Measurements from ENCODE around the gene CHRM4. TPM values are rescaled to one million over a fixed set of nuclear protein-coding genes. Genes with fewer than 3 reads are reported as not detected.

CHRM4 gene
- 1.6 TPM for total RNA-seq

DNA sequence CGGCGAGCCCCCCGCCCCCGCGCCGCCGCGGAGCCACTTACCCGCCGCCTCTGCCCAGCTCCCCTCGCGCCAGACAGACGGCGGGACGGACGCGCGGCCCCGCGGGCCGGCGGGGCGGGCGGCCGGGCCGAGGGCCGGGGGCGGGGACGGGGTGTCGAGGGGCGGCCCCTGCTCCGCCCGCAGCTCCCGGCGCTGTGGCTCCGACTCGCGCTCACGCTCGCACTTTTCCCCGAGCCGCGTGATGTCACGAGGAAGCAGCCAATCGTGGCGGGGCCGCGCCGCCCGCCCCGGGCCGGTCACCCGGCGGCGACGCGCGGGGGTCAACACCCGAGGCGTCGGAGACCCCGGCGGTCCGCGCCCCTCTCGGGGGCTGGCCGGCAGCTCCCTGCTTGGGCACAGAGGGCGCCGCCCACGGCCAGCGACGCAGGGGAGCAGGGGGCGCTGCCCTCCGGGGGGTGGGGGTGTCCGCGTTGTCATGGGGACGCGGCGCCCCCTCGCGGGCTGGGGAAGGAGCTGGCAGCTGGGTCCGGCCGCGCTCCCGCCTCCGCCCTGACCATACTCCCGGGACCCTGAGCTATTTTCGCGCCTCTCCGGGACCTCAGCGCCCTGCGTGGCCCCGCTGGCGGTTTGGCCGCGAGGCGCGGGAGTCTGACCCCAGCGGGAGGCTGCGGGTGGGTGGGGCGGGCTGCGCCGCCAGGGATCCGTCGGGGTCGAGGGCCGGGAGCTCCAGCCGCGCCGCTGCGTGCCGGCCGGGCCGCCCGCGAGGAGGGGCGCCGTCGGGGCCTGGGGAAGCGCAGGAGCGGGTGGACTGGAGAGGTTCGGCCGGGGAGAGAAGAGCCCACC, at the start of gene CHRM4:
CHRM4 (minus strand) TSS at position 199 of the 843 bp plus-strand sequence. CDS start 5,219 bp downstream, outside the sequence.
- DNase-seq (ENCODE audit: low read depth in 2 of 3, low spot score in 2 of 3): no peak

- DNase-seq (ENCODE audit: low read depth in 2 of 3, low spot score in 2 of 3): no peak
Observed at GRCh38 chr11:46438211-46438610, 46.6 kb upstream of the CHRM4 start.

DNA sequence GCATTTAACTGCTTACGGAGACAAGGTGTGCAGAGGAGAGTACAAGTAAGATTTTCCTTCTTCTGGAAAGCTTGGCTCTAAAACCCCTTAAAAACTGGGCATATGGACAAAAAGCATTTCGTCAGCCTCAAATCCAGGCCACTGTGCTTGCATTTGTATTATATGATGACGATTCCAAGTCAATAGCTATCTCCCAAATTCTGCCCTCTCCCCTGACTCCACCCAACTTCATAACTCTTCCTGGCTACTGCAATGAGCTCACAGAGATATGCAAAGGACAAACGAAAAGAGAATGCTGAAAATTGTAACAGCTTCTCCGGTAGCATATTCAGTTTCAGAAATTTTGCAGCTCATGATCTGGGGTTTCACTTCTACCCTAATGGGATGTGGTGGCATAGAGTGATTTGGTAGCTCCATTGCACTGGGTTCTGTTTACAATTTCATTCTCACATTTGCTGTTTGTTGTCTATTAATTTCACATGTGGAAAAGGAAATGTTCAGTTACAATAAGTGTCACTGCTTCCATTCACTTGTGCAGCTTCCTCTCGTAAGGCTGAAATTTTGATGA, 45.6 kb upstream of the CHRM4 start:
- DNase-seq (ENCODE audit: low read depth in 2 of 3, low spot score in 2 of 3): no peak

DNA sequence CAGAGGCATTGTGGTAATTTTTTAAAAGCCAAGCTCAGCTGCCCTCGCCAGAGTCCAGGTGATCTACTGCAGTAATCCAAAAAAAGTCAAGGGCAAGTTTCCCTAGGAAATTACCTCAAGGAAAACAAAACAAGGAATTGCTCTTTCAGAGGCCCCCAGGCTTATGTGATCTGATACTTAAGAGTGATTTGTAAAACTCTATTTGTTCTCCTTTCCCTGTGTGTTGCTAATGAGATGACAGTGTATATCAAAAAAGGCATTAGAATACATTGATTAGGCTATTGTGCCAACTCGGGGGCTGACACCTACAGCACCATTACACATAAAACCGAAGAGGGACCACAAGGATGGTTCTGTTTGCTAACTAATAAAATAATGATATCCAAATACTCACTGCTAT, 44.5 kb upstream of the CHRM4 start:
- no peak for DNase-seq (ENCODE audit: low read depth in 2 of 3, low spot score in 2 of 3)

GRCh38 chr11:46435679-46436078, 44.1 kb upstream of the CHRM4 start:
- no peak for DNase-seq (ENCODE audit: low read depth in 2 of 3, low spot score in 2 of 3)

- no peak for DNase-seq (ENCODE audit: low read depth in 2 of 3, low spot score in 2 of 3)
Observed at GRCh38 chr11:46431211-46431610, 39.6 kb upstream of the CHRM4 start.

DNA sequence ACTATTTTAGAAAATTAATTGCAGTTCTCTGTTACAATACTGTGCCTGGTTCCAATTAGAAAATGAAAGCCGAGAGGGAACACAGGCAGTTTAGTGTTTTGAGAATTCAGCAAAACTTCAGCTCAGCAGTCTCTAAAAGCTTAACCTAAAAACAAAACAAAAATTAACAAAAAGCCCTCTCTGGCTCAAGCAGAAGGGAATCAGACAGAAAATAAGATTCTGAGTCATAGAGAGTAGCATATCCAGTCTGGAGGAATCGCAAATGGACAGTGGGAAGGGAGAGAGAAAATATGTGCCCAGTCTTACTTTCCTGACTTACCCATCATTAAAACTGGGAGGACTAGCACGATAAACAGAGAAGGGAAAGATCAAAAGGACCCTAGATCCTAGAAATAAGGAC, 38.1 kb upstream of the CHRM4 start:
- no peak for DNase-seq (ENCODE audit: low read depth in 2 of 3, low spot score in 2 of 3)

- no peak for DNase-seq (ENCODE audit: low read depth in 2 of 3, low spot score in 2 of 3)
Observed at GRCh38 chr11:46427364-46427763, 35.8 kb upstream of the CHRM4 start.

- DNase-seq (ENCODE audit: low read depth in 2 of 3, low spot score in 2 of 3): peak in 1 of 3 donors; percentile 21
Observed at GRCh38 chr11:46426233-46426991, 34.8 kb upstream of the CHRM4 start.

- no peak for DNase-seq (ENCODE audit: low read depth in 2 of 3, low spot score in 2 of 3)
Observed at GRCh38 chr11:46422588-46422987, 31.0 kb upstream of the CHRM4 start.

- no peak for DNase-seq (ENCODE audit: low read depth in 2 of 3, low spot score in 2 of 3)
Observed at GRCh38 chr11:46421257-46421880, 29.8 kb upstream of the CHRM4 start.

GRCh38 chr11:46420513-46420912, 28.9 kb upstream of the CHRM4 start:
- DNase-seq (ENCODE audit: low read depth in 2 of 3, low spot score in 2 of 3): no peak

GRCh38 chr11:46418751-46419150, 27.2 kb upstream of the CHRM4 start:
- no peak for DNase-seq (ENCODE audit: low read depth in 2 of 3, low spot score in 2 of 3)

DNA sequence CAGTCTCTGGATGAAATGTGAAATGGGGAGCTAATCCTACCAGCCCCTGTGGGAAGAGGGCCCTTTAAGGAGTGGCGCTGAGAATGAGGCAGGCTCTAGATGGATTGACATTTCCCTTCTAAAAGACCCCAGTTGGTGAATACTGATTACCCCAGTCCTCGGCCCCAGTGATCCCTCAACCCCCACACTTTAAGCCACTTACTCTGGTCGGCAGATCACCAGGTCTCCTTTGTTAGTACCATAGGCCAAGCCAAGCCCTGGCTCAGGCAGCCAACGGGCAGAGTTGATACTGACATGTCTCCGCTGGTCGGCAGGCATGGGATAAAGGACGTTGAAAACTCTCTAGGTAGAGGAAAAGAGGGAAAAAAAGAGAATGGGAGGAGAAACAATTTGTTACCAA, 26.1 kb upstream of the CHRM4 start:
- no peak for DNase-seq (ENCODE audit: low read depth in 2 of 3, low spot score in 2 of 3)

DNA sequence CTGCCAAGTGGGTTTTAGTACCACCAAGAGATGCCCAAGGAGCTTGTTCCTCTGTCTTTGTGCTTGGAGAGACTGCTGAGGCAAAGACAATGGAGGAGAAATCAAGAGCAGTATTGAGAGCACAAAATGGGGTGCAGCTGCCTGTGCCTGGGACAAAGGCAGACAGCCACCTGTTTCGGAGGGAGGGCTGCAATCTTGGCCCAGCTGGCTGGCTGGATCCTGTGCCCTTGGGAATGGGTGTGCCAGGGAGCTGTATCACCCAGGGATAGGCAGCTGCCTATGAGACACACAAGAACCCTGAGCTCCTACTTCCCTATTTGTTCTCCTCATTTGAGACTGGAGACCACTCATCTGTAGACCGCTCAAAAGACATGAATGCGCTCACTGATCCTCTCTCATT, 23.3 kb upstream of the CHRM4 start:
- no peak for DNase-seq (ENCODE audit: low read depth in 2 of 3, low spot score in 2 of 3)

DNA sequence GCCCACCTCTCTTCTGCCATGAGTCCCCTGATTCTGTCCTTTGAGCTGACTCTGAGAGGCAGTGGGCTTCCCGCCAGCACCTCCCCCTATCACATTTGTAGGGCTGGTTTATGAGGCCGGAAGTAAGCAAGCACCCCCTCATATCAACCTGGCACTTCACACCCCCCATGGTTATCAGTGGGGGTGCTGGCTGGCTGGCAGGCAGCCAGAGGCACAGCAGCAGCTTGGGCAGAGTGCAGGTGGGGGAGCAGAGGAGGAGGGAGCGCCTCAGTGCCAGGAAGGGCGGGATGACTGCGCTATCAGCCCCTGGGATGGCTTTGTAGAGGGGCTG, 22.9 kb upstream of the CHRM4 start:
- no peak for DNase-seq (ENCODE audit: low read depth in 2 of 3, low spot score in 2 of 3)

DNA sequence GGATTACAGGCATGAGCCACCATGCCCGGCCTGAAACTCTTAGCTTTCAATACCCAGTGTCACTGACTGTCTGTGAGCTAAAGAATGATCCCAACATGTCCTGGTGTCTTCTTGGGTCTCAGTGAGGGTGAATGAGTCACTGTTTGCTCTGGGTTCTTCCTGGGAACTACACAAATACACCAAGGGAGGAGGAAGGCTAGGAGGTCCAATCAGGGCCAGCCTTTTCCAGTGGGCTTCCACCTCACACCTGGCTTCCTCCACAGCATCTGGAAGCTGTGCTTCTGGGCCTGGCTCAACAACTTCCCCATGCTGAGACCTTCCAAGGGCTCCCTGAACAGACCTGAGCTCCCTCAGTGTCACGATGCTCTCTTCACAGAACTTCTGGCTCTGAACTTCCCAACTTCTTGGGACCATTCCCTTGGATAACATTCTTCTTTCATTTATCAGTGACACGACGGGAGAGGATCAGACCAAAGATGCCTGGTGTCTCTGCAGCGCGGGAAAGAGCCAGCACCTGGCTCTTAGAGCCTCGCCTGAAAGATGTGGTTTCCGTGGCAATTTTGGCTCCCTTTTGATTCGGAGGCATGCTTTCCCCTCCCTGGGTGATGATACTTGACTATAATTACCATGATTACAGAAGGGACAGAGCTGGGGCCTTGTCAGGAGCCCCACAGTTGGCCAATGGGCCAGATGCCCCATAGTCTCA, 22.3 kb upstream of the CHRM4 start:
- DNase-seq (ENCODE audit: low read depth in 2 of 3, low spot score in 2 of 3): no peak

DNA sequence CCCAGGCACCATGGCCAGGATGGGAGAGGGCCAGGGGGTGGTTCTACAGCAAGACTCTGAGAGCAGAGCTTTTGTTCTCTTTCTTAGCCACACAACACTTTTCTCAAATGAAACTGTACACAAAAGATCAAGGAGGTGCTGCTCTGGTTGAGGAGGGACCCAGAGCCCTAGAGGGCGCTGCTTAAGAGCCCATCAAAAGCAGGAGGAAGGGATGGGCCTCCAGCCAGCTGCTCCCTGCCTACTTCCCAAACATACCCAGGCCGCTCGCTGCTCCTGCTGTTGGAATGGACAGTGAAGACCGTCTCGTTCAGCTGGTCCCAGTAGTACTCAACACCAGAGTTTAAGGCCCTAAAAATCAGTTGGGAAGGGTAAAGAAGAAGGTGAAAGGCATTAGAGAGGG, 18.4 kb upstream of the CHRM4 start:
- DNase-seq (ENCODE audit: low read depth in 2 of 3, low spot score in 2 of 3): no peak

- no peak for DNase-seq (ENCODE audit: low read depth in 2 of 3, low spot score in 2 of 3)
Observed at GRCh38 chr11:46408407-46408986, 16.9 kb upstream of the CHRM4 start.

DNA sequence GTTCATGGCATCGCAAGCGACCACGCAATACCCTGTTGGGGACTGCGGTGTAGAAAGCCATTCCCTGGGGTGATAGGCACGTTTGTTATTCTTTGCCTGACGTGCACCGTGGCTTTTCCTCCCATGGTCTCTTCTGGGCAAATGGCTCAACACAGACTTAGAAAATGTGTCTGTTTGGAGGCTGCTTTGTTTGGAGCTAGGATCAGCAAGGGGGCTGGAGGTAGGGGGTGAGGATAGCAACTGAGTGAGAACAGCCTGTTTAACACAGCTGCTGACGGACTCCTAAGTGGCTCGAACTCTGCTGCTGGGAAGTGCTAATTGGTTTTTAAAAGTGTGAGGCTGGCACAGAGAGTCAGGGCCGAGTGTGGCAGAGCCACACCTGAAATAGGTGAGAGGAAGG, 16.1 kb upstream of the CHRM4 start:
- DNase-seq (ENCODE audit: low read depth in 2 of 3, low spot score in 2 of 3): no peak
